HepG2 (cell line): ENCODE measurements around the gene RARS2. TPM values are rescaled to one million over a fixed set of nuclear protein-coding genes. Genes with fewer than 3 reads are reported as not detected.

ENCODE experiments used
- AKAP8 ChIP-seq: sonication (generic); formaldehyde crosslinking; IDR thresholded peaks from 2 replicates; pipeline ENCODE4 v1.5.1; 2020; ENCODE audit warnings: mild to moderate bottlenecking, missing genetic modification reagents
- HINFP ChIP-seq: sonication (generic); formaldehyde crosslinking; IDR thresholded peaks from 2 replicates; pipeline ENCODE4 v1.4.0; 2020; ENCODE audit warnings: low read depth, mild to moderate bottlenecking, missing genetic modification reagents
- MYC ChIP-seq: sonication (generic); formaldehyde crosslinking; IDR thresholded peaks from 2 replicates; pipeline ENCODE4 v1.9.0; 2021; ENCODE audit warnings: missing genetic modification reagents, borderline replicate concordance
- NCOA2 ChIP-seq: sonication (generic); formaldehyde crosslinking; IDR thresholded peaks from 2 replicates; pipeline ENCODE4 v1.8.0; 2022; ENCODE audit warnings: inconsistent platforms
- NCOR1 ChIP-seq: fragments of 200-600 bp; sonication (generic); IDR thresholded peaks from 2 replicates; pipeline ENCODE4 v1.7.0; 2017; ENCODE audit warnings: antibody characterized with exemption, low read length, borderline replicate concordance
- NFIC ChIP-seq: IDR thresholded peaks from 2 replicates; pipeline ENCODE4 v1.6.1; 2012; ENCODE audit warnings: mild to moderate bottlenecking, low read length, inconsistent platforms
- PITX1 ChIP-seq: sonication (generic); formaldehyde crosslinking; IDR thresholded peaks from 2 replicates; pipeline ENCODE4 v1.5.1; 2020; ENCODE audit warnings: mild to moderate bottlenecking, missing genetic modification reagents
- PPARG ChIP-seq: conservative IDR thresholded peaks from 2 replicates; pipeline ENCODE4 v1.6.1; 2016; ENCODE audit warnings: missing biosample characterization, missing genetic modification reagents
- RELA ChIP-seq: sonication (generic); formaldehyde crosslinking; IDR thresholded peaks from 2 replicates; pipeline ENCODE4 v1.4.0; 2020; ENCODE audit warnings: missing genetic modification reagents
- SIN3A ChIP-seq: IDR thresholded peaks from 2 replicates; pipeline ENCODE4 v1.6.1; 2011; ENCODE audit warnings: low read depth, mild to moderate bottlenecking, control low read depth, low read length, borderline replicate concordance
- SNAI1 ChIP-seq: sonication (generic); formaldehyde crosslinking; IDR thresholded peaks from 2 replicates; pipeline ENCODE4 v1.5.0; 2020; ENCODE audit warnings: mild to moderate bottlenecking, missing genetic modification reagents, borderline replicate concordance
- ZHX1 ChIP-seq: sonication (generic); formaldehyde crosslinking; IDR thresholded peaks from 2 replicates; pipeline ENCODE4 v1.8.1; 2022; ENCODE audit warnings: low read depth, mild to moderate bottlenecking, missing genetic modification reagents
- ZNF33A ChIP-seq: sonication (generic); formaldehyde crosslinking; IDR thresholded peaks from 2 replicates; pipeline ENCODE4 v1.5.1; 2020; ENCODE audit warnings: missing genetic modification reagents, mild to moderate bottlenecking, moderate library complexity, borderline replicate concordance
- ZSCAN22 ChIP-seq: sonication (generic); formaldehyde crosslinking; IDR thresholded peaks from 2 replicates; pipeline ENCODE4 v1.4.0; 2020; ENCODE audit warnings: mild to moderate bottlenecking, missing genetic modification reagents
- polyA plus RNA-seq, 8 experiments: library from polyadenylated mRNA; depleted of rRNA in 3 of 8; stranded (reverse) in 7 of 8; unstranded in 1 of 8; fragments of >200 nt; fragmentation: Illumina TruSeq in 4 of 8; extraction: Trizol in 4 of 8; gene quantifications; 2 replicates each; pipeline versions ENCODE4 v1.2.1 to v1.2.3, GENCODE V29; 2011 to 2016; ENCODE audit warnings: low read depth in 4 of 8, missing spikeins in 1 of 8, mixed read lengths in 1 of 8; ENCODE audit not compliant: insufficient read depth in 1 of 8
- total RNA-seq, 5 experiments: library from RNA; depleted of rRNA; stranded (reverse); fragments of >200 nt; fragmentation: Illumina TruSeq; extraction: Trizol; gene quantifications; 2 replicates each; pipeline ENCODE4 v1.2.3, GENCODE V29; 2016; ENCODE audit warnings: low read depth in 1 of 5
- TF ChIP-seq, protein P1 (sequence below): IDR thresholded peaks from 2 replicates; pipeline ENCODE4 v1.6.1; 2018; ENCODE audit warnings: missing genetic modification reagents
- TF ChIP-seq, protein P2 (sequence below): sonication (generic); formaldehyde crosslinking; IDR thresholded peaks from 2 replicates; pipeline ENCODE4 v1.4.0; 2020; ENCODE audit warnings: missing genetic modification reagents, borderline replicate concordance
- TF ChIP-seq, protein P3 (sequence below): sonication (generic); formaldehyde crosslinking; IDR thresholded peaks from 2 replicates; pipeline ENCODE4 v1.4.0; 2020; ENCODE audit warnings: mild to moderate bottlenecking, missing genetic modification reagents

Gene RARS2
- total and polyA plus RNA-seq, 2 of the 13 experiments (the other 11 are each of a cell fraction or from before 2014, with no cell fraction given), result 23.4 to 80.1 TPM

DNA sequence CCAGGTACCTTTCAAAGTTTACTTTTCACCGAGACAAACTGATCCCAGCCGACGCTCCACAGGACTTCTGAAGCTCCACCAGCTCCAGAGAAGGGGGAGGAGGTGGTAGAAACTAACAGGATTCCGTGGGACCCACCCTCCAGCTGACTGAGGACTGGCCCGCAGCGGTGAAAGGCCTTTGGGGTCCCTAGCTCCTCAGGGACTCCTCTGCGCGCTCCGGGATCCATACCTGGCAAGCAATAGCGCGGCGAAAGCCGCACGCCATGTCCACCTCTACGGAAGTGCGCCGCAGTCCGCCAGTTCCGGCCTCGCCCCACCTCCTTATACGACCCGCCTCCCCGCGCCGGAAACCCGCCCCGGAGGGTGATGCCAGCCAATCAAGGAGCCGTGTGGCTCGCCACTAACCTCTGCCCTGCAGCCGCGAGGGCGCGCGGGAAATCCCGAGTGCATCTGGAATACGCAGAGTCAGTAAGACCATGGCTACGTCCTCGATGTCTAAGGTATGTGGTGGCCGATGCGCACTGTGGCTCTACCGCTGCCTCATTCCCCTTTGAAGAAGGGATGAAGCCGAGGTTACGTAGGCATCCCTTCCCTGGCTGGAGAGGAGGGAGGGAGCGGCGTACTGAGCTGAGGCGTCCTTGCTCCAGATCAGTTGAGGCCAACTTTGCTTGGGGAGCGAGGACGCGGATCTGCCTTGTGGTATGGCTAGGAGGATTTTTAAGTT, at the start of gene RARS2, which contains the start of gene ORC3 (continued):
- TF ChIP-seq AKAP8 (CRISPR knock-in tag), result no peak
- TF ChIP-seq NCOA2, result no peak
- TF ChIP-seq, protein P1, sequence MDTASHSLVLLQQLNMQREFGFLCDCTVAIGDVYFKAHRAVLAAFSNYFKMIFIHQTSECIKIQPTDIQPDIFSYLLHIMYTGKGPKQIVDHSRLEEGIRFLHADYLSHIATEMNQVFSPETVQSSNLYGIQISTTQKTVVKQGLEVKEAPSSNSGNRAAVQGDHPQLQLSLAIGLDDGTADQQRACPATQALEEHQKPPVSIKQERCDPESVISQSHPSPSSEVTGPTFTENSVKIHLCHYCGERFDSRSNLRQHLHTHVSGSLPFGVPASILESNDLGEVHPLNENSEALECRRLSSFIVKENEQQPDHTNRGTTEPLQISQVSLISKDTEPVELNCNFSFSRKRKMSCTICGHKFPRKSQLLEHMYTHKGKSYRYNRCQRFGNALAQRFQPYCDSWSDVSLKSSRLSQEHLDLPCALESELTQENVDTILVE (CRISPR knock-in tag), result peak; percentile 43; the same call in 1 of the 2 replicates
- no peak for TF ChIP-seq NFIC
- 0 out of 2 replicates have a peak, but pooled peaks have one; percentile 23 for TF ChIP-seq SNAI1
- TF ChIP-seq, protein P2, sequence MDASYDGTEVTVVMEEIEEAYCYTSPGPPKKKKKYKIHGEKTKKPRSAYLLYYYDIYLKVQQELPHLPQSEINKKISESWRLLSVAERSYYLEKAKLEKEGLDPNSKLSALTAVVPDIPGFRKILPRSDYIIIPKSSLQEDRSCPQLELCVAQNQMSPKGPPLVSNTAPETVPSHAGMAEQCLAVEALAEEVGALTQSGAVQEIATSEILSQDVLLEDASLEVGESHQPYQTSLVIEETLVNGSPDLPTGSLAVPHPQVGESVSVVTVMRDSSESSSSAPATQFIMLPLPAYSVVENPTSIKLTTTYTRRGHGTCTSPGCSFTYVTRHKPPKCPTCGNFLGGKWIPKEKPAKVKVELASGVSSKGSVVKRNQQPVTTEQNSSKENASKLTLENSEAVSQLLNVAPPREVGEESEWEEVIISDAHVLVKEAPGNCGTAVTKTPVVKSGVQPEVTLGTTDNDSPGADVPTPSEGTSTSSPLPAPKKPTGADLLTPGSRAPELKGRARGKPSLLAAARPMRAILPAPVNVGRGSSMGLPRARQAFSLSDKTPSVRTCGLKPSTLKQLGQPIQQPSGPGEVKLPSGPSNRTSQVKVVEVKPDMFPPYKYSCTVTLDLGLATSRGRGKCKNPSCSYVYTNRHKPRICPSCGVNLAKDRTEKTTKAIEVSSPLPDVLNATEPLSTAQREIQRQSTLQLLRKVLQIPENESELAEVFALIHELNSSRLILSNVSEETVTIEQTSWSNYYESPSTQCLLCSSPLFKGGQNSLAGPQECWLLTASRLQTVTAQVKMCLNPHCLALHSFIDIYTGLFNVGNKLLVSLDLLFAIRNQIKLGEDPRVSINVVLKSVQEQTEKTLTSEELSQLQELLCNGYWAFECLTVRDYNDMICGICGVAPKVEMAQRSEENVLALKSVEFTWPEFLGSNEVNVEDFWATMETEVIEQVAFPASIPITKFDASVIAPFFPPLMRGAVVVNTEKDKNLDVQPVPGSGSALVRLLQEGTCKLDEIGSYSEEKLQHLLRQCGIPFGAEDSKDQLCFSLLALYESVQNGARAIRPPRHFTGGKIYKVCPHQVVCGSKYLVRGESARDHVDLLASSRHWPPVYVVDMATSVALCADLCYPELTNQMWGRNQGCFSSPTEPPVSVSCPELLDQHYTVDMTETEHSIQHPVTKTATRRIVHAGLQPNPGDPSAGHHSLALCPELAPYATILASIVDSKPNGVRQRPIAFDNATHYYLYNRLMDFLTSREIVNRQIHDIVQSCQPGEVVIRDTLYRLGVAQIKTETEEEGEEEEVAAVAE (CRISPR knock-in tag), result peak; percentile 86
- TF ChIP-seq, protein P3, sequence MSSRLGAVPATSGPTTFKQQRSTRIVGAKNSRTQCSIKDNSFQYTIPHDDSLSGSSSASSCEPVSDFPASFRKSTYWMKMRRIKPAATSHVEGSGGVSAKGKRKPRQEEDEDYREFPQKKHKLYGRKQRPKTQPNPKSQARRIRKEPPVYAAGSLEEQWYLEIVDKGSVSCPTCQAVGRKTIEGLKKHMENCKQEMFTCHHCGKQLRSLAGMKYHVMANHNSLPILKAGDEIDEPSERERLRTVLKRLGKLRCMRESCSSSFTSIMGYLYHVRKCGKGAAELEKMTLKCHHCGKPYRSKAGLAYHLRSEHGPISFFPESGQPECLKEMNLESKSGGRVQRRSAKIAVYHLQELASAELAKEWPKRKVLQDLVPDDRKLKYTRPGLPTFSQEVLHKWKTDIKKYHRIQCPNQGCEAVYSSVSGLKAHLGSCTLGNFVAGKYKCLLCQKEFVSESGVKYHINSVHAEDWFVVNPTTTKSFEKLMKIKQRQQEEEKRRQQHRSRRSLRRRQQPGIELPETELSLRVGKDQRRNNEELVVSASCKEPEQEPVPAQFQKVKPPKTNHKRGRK, result no peak
- peak; percentile 28 for TF ChIP-seq ZHX1
- peak; percentile 91; the same call in 1 of the 2 replicates for TF ChIP-seq SIN3A
- TF ChIP-seq NCOR1, result 0 out of 2 replicates have a peak, but pooled peaks have one; percentile 14
- TF ChIP-seq HINFP (CRISPR knock-in tag), result no peak
- peak; percentile 83 for TF ChIP-seq MYC (CRISPR knock-in tag)
- 0 out of 2 replicates have a peak, but pooled peaks have one; percentile 53 for TF ChIP-seq RELA (CRISPR knock-in tag)
- no peak for TF ChIP-seq ZNF33A (CRISPR knock-in tag)
- TF ChIP-seq ZSCAN22 (CRISPR knock-in tag), result no peak
- peak; percentile 94 for TF ChIP-seq PPARG
- no peak for TF ChIP-seq PITX1 (CRISPR knock-in tag)
